Measurements from ENCODE around the gene ENHO.

ENHO gene

GRCh38 chr9:34522971-34523797, at the start of gene ENHO:
TSS of gene ENHO (minus strand) at chr9:34522990. CDS start at chr9:34521695, 1,295 bp downstream.
- in situ Hi-C loops (cut with HindIII; ENCODE audit: low sequenced_read_pairs) = no loop called here

DNA sequence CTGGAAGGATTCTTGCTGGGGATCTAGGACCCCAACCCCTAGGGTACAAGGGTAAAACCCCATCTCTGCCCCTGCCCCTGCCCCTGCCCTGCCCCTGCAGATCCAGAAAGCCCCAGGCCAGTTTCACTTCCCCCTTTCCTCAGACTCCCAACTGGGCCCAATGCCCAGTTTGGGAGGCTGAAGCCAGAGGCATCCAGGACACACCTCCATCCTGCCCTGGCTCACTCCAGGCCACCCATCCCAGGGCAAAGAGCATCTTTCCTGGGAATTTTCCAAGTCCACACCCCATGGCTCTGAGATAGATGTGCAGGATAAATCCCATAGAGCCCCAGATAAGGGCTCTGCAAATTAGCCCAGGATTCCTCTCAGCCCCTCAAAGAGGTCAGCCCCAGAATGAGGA, 49.3 kb upstream of the ENHO start:
- in situ Hi-C loops (cut with HindIII; ENCODE audit: low sequenced_read_pairs) = loop anchor here (10.0 kb wide), 1 partner anchor 307 kb away; no protein-coding TSS in a partner anchor

DNA sequence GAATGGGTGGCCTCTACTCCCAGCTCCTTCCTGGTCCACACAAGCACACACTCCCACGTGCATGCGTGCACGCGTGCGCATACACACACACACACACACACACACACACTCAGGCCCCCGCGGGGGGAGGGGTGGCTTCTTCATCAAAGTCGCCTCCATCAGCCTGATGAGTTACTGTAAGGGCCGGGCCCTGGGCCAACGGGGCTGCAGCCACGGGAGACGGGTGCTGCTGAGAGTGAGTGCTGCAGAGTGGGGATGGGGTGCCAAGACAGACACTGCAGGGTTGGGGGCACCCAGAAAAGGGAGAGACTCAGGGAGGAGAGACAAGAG, 48.7 kb upstream of the ENHO start:
- in situ Hi-C loops (cut with HindIII; ENCODE audit: low sequenced_read_pairs) = loop anchor here (10.0 kb wide), 1 partner anchor 307 kb away; no protein-coding TSS in a partner anchor

- in situ Hi-C loops (cut with HindIII; ENCODE audit: low sequenced_read_pairs) = loop anchor here (10.0 kb wide), 1 partner anchor 306 kb away; no protein-coding TSS in a partner anchor
Observed at GRCh38 chr9:34570809-34571480, 48.2 kb upstream of the ENHO start.

GRCh38 chr9:34570376-34570775, 47.6 kb upstream of the ENHO start:
- in situ Hi-C loops (cut with HindIII; ENCODE audit: low sequenced_read_pairs) = loop anchor here (10.0 kb wide), 1 partner anchor 306 kb away; no protein-coding TSS in a partner anchor

GRCh38 chr9:34568774-34569173, 46.0 kb upstream of the ENHO start:
- in situ Hi-C loops (cut with HindIII; ENCODE audit: low sequenced_read_pairs) = no loop called here

DNA sequence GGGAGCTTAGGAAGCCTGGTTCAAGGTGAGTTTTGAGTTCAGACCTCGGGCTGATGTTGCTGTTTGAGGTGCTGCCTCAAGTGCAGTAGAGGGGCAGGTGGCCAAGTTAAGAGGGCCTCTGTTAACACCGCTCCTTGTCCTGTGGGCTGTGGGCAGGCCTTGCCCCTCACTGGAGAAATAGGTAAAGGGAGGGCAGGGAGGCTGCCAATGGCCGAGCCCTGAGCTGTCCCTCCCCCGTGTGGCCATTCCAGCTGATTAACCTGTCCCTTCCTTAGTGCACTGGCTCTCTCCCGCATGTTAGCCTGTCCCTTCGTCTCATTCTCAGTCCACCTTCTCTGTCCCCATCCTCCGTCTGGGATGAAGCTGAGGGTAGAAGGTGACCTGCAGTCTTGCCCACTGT, 45.3 kb upstream of the ENHO start:
- in situ Hi-C loops (cut with HindIII; ENCODE audit: low sequenced_read_pairs) = no loop called here

DNA sequence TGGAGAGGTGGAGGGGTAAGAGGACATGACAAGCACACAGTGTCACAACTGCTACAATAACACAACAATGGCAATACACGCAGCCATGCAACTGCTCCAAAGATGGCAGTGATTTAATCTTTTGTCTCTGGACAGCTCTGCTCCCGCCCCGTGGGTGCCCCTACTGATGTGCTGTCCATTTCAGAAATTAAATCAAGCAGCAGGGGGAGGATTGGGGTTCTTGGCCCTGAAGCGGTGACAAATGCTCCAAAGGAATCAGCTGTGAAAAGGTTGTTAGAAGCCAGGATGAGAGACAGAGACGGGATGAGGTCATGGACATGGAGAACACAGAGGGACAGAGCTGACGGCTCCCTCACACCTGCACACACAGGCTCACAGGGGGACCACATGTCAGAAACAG, 44.2 kb upstream of the ENHO start:
- in situ Hi-C loops (cut with HindIII; ENCODE audit: low sequenced_read_pairs) = no loop called here

DNA sequence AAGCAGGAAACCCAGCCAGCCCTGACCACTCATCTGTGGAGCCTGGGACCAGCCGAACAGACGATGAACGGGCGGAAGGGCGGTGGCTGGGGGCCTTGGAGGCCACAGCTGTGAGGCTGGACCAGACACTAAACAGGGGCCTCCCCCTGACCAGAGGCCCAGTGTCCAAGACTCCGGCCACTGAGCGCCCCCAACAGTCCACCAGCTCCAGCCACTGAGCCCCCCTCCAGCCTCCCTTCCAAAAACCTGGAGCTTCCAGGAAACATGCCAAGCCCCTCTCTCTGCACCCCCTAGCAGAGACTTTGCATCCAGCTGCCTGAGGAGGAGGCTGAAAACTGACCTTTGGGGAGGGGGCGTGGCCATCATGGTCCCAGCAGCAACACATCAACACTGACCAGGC, 43.5 kb upstream of the ENHO start:
- in situ Hi-C loops (cut with HindIII; ENCODE audit: low sequenced_read_pairs) = no loop called here

DNA sequence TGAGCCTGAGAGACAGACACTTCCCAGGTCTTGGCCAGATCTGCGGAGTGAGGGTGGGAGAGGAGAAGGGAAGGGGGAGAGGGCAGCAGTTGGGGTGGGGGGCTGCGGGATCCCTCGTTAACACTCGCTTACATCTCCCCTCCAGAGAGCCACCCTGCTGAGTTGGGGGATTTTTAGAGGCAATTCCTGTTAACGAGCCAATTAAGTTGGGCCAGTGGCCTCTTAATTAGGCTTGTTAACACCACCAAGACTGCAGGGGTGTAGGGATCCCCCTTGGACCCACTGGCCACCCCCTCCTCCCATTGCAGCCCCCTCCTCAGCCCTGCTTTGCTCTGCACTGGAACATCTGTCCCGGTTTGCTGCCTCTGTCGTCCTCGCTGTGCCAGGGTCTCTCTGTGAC, 43.1 kb upstream of the ENHO start:
- in situ Hi-C loops (cut with HindIII; ENCODE audit: low sequenced_read_pairs) = no loop called here

- in situ Hi-C loops (cut with HindIII; ENCODE audit: low sequenced_read_pairs) = no loop called here
Observed at GRCh38 chr9:34564617-34565016, 41.8 kb upstream of the ENHO start.

DNA sequence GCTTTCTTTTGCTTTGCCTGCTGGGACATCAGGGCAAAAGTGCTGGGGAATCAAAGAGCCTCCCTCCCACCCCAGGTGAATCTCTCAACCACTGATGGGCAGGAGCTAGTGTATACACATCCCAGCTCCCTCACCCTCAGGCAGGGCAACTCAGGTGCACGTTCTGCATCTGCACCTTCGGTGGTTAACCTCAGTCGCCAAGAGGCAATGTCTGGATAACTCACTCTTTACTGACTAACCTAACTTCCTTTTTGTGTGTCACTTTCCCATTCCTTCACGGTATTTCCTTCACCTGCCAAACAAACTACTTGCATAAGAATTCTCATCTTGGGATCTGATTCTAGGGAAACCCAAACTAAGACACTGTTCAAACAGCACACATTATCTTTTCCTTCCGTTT, 40.5 kb upstream of the ENHO start:
- in situ Hi-C loops (cut with HindIII; ENCODE audit: low sequenced_read_pairs) = no loop called here

- in situ Hi-C loops (cut with HindIII; ENCODE audit: low sequenced_read_pairs) = no loop called here
Observed at GRCh38 chr9:34562135-34562745, 39.5 kb upstream of the ENHO start.

DNA sequence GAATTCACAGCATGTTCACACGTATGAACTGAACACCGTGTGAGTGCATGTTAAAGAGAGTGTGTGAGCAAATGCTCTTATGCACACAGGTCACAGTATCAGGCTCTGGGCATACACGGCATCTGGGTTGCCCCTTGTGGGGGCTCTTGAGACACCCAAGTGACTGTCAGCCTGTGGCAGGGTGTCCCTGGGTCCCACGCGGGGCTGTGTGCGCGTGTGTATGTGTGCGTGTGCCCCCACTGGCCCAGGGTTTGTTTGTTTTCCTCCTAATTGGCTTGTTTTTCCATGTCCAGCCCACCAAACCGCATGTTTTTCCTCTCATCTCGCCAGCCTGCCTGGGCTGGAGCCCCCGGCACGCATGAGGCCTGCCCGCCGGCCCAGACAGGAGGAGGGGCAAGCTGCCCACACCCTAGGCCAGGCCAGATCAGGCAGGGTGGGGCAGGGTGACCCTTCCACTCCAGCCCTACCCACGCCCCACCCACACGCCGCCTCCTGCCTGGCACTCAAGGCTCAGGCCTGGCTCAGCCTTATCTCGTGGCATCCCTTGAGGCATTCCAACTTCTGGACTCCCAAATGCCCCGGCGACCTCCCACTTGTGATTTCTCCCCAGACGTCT, 37.9 kb upstream of the ENHO start:
- in situ Hi-C loops (cut with HindIII; ENCODE audit: low sequenced_read_pairs) = no loop called here

- in situ Hi-C loops (cut with HindIII; ENCODE audit: low sequenced_read_pairs) = no loop called here
Observed at GRCh38 chr9:34559624-34560455, 37.0 kb upstream of the ENHO start.

DNA sequence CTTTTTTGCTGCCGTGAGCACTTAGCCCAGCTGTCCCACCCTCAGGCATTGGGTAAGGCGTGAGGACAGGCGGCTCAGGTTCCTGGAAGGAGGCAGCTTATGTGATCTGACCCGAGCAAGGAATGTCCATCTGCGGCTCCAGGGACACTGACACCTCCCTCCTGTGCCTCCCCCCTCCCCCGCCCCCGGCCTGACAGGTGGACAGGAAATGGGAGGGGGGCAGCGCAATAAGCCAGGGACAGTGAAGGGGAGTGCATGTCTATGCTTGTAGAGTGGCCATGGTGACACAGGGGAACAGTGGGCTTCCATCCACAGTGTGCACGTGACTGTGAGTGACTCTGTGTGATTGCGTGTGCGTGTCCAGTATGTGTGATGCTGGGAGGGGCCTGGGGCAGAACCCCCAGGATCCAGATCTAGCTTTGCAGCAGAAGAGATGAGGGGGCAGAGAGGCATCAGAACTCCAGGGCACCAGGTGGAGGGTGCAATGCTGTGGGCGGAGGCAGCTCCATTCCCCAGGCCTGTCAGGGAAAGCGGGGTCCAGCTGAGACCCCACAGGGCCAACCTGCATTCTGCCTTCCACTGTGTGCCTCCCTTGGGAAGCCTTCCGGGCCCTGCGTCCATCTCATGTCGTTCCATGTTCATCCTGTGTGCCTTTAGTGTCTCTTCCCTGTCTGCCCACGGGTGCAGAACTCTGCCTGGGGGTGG, 36.3 kb upstream of the ENHO start:
- in situ Hi-C loops (cut with HindIII; ENCODE audit: low sequenced_read_pairs) = no loop called here

DNA sequence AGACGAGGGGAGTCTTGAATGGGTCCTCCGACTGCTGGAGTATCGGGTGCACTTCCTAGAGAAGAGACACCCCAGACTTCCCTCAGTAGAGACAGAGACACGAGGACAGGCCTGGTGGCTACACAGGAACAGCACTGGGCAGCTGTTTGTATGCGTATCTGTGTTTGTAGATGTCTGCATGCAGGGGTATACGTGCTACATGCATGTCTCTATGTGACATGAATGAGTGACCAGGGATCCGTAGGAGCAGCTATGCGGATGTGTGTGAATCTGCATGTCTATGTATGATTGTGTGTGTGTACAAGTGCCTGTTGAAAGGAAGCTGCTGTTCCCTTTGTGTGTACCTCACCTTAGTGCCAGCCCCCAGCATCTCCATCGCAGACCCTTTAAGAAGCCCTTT, 35.6 kb upstream of the ENHO start:
- in situ Hi-C loops (cut with HindIII; ENCODE audit: low sequenced_read_pairs) = no loop called here

GRCh38 chr9:34557426-34558321, 34.9 kb upstream of the ENHO start:
- in situ Hi-C loops (cut with HindIII; ENCODE audit: low sequenced_read_pairs) = no loop called here

- in situ Hi-C loops (cut with HindIII; ENCODE audit: low sequenced_read_pairs) = no loop called here
Observed at GRCh38 chr9:34556949-34557348, 34.2 kb upstream of the ENHO start.

Data from endothelial cell of hepatic sinusoid (primary cell).